HUDEP-2 (cell line): ENCODE results near the gene BTAF1.

Experiments used
- DNase-seq, 76 experiments: peaks; one replicate each; lab custom pipeline; 2025; ENCODE audit not compliant: unreplicated experiment in 76 of 76; lab: John Stamatoyannopoulos, UW

BTAF1 gene

GRCh38 chr10:92038949-92039348, 115.4 kb downstream of the BTAF1 start:
- no peak for DNase-seq

DNA sequence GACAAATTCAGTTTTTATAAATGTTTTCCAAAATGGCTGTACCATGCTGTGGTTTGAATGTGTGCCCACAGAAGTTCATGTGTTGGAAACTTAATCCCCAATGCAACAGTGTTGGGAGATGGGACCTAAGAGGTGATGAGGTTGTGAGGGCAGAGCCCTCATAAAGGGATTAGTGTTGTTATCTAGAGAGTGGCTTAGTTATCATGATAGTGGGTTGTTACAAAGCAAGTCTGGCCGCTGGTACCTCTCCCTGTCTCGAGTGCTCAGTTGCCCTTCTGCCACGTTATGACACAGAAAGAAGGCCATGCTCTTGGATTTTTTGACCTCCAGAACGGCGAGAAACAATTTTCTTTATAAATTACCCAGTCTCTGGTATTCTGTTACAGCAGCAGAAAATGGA, 119.0 kb downstream of the BTAF1 start:
- DNase-seq = no peak

DNA sequence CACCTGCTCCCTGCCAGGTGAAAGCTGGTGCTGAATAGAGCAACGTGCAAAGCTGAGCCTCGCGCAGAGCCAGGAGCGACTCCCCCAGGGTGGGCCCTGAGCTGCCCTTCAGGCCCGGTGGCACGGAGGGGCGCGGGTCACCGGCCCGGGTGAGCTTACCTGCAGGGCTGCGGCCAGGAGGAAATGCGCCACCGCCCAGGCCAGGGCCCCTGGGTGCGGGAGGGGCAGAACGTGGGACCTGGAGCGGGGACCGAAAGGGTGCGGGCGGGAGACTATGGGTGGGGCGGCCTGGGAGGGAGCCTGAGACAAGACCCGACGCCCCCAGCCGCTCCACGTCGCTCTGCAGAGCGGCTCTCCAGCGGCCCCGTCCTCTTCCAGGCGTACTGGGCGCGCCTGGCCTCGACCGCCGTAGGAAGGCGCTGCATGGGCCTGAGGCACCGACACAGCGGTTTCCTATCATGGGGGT, 122.1 kb downstream of the BTAF1 start:
- DNase-seq = no peak

GRCh38 chr10:92047215-92047614, 123.6 kb downstream of the BTAF1 start:
- DNase-seq = no peak

GRCh38 chr10:92052088-92052487, 128.5 kb downstream of the BTAF1 start:
- peak in 63 of 76 experiments; percentile 3 to 65 (median 43) for DNase-seq

DNA sequence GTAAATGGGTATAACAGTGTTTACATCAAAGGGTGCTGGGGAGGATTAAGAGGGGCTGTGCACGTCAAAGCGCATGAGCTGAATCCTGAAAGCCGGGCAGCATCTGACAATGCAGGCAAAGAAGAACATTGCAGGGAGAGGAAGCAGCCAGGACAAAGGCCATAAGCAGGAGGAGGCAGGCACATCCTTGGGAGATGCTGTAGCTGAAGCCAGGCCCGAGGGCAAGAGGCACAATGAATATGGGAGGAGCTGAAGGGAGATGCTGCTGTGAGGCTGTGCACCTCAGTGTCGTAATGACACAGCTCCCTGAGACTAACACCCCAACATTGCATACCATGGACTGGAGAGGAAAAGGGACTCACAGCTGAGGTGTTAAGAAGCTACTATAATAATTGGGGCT, 129.2 kb downstream of the BTAF1 start:
- DNase-seq = no peak

- DNase-seq = no peak
Measured at GRCh38 chr10:92054807-92055206, 131.2 kb downstream of the BTAF1 start.

GRCh38 chr10:92062273-92062672, 138.7 kb downstream of the BTAF1 start:
- no peak for DNase-seq

DNA sequence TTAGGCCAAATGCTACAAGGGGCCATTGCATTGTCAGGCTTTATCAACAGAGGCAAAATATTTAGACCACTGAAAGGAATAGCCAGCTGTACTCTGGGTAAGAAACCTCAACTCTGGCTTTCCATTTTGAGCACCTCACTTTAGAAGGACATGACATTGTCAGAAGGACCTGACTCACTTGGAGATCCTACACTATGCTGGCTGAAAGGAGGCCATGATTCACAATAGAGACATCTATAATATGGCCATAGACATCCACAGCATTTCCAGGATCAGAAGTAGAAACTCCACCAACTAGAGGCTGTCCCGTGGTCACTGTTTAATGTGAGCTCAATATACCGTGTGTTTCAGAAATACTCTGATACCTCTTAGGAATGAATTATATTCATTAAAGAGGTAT, 140.9 kb downstream of the BTAF1 start:
- no peak for DNase-seq

- no peak for DNase-seq
Measured at GRCh38 chr10:92066386-92066785, 142.8 kb downstream of the BTAF1 start.

DNA sequence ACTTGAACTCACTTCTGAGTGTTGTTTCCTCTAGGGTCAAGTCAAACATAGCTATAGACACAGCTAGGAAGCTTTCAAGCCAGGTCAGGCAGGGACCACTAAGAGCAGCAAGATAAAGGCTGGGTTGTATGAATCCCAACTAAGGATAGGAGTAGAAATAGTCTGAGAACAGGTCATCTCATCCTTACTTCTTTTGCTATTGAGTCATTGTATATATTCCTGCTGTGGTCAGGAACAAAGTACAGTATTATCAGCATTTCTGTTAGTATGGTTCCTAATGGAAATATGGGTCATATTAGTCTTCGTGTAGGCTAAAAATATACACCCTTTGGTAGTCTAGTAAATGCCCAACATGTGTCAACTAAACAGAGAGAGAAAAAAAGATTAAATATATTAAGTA, 145.3 kb downstream of the BTAF1 start:
- DNase-seq = no peak

- DNase-seq = peak in 9 of 76 experiments; percentile 1 to 25 (median 4)
Measured at GRCh38 chr10:92074126-92074887, 150.7 kb downstream of the BTAF1 start.

DNA sequence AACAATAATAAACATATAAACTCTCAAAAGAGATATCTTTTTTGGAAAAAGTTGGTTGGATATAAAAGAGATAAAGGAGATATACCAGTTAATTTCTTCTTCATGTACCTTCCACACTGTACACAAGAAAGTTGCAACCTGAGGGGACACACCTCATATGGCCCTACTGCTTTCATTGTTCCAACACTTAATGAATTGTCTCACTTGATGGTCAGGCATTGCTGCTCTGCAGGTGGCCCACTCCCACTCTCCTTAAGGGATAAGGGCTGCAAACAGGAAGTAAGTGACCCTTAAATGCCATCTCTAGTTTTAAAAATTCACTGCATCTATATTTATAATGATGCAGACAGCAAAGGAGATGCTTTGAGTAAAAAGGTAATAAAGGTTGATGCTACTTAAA, 152.3 kb downstream of the BTAF1 start:
- no peak for DNase-seq

DNA sequence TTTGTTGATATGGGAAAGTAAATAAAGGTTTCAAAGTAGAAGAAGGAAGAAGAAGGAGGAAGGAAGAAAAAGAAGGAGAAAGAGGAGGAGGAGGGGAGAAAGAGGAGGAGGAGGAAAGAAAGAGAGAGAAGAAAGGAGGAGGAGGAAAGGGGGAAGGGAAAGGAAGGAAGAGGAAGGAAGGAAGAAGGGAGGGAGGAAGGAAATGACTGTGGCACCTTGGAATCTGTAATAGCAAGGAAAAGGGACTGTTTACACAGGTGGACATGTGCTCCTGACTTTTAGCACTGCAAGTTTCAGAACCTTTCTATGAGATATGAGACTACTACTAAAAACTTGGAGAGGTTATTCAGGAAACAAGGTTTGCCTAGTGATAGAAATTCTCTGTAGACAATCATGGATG, 153.2 kb downstream of the BTAF1 start:
- no peak for DNase-seq

DNA sequence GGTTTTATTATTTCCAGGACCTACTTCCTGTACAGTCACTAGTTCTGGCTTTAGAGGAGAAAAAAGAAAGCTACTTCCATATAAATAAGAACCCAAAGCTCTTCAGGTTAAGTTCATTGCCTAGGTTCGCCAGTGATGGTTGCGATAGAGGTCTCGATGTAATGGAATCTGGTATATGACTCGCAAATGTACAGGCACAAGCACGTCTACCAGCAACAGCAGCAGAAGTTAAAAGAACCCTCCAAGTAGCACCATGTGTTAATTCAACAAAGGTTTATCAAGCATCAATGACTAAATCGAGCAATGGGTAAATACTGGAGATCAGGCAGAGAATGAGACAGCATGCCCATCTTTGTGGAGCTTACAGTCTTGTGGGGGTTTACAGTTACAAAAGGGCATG, 155.4 kb downstream of the BTAF1 start:
- no peak for DNase-seq
